Transverse colon (tissue), 4 donors: ENCODE data around the gene PANX3. TPM values are rescaled to one million over a fixed set of nuclear protein-coding genes. Genes with fewer than 3 reads are reported as not detected.
"Not testable (repeated sequence)": the region's sequence is repeated elsewhere in the genome, so short reads cannot be mapped to it uniquely, and the experiment has no call there.

ENCODE experiments used
- DNase-seq: peaks from one replicate; pipeline ENCODE4 v3.0.0-alpha.2; 2019
- H3K27ac ChIP-seq, 4 donors: fragments of 200-600 bp; sonication (generic); 2 replicates each; pipeline ENCODE4 v1.5.1; 2016 to 2018; ENCODE audit warnings: inconsistent platforms in 4 of 4
- H3K27me3 ChIP-seq: fragments of 200-600 bp; sonication (generic); 2 replicates; pipeline ENCODE4 v1.5.1; 2017; ENCODE audit warnings: inconsistent platforms
- H3K36me3 ChIP-seq, 4 donors: fragments of 200-600 bp; sonication (generic); 2 replicates each; pipeline ENCODE4 v1.5.1; 2017 to 2019; ENCODE audit warnings: inconsistent platforms in 4 of 4
- H3K4me1 ChIP-seq, 4 donors: fragments of 200-600 bp; sonication (generic); 2 replicates each; pipeline ENCODE4 v1.5.1; 2017 to 2020; ENCODE audit warnings: inconsistent platforms in 4 of 4
- H3K4me3 ChIP-seq, 4 donors: fragments of 200-600 bp; sonication (generic); 1 replicate in 1 of 4; 2 replicates in 3 of 4; pipeline versions ENCODE4 v1.5.1 to v1.6.1; 2017 to 2019; ENCODE audit warnings: inconsistent platforms in 4 of 4
- H3K9me3 ChIP-seq, 2 donors: fragments of 200-600 bp; sonication (generic); 2 replicates each; pipeline ENCODE4 v1.5.1; 2017 to 2019; ENCODE audit warnings: inconsistent platforms in 2 of 2
- CTCF ChIP-seq, 5 experiments: fragments of 200-600 bp in 3 of 5; fragments of 450-650 bp in 2 of 5; sonication (generic) in 3 of 5; IDR thresholded peaks; 1 replicate in 2 of 5; 2 replicates in 3 of 5; pipeline ENCODE4 v1.5.1; 2016 to 2017; ENCODE audit warnings: antibody characterized with exemption in 5 of 5, inconsistent platforms in 3 of 5, mild to moderate bottlenecking in 2 of 5, moderate library complexity in 1 of 5
- EP300 ChIP-seq: sonication (generic); formaldehyde crosslinking; IDR thresholded peaks from one replicate; pipeline ENCODE4 v1.6.1; 2017; ENCODE audit warnings: antibody characterized with exemption, low read depth
- POLR2A ChIP-seq: fragments of 450-650 bp; IDR thresholded peaks from one replicate; pipeline ENCODE4 v1.6.1; 2016; ENCODE audit warnings: antibody characterized with exemption, mild to moderate bottlenecking, moderate library complexity
- POLR2AphosphoS5 ChIP-seq, 3 donors: sonication (generic); formaldehyde crosslinking; IDR thresholded peaks; one replicate each; pipeline ENCODE4 v1.6.1; 2016; ENCODE audit warnings: antibody characterized with exemption in 3 of 3
- WGBS, 2 donors: methylation state at CpG; one replicate each; pipeline ENCODE4 v1.1.5; 2018; ENCODE audit warnings: low coverage in 1 of 2; 5-methylcytosine and 5-hydroxymethylcytosine counted together
- in situ Hi-C, 4 donors: fragments of 200-750 bp; cut with MboI; loops; one replicate each; pipeline versions ENCODE4 v1.15.0 to v1.15.1; 2017; ENCODE audit warnings: low sequenced_read_pairs in 3 of 4, low pct_ligation_motif_present in 1 of 4, low pct_unique_long_range_greater_than_20kb in 1 of 4
- intact Hi-C: fragments of 100-400 bp; cut with DNase I; formaldehyde crosslinking; loops from one replicate; pipeline ENCODE4 v1.15.1; 2023; ENCODE audit warnings: low total_unique reads
- total RNA-seq, 4 donors: library from RNA; depleted of rRNA; stranded (reverse); fragments of >200 nt; gene quantifications; one replicate each; pipeline ENCODE4 v1.1.0, GENCODE V29; 2016

PANX3 gene
- total RNA-seq, 4 donors from 2014 or later, result 0.41 TPM; not detected in 3

DNA sequence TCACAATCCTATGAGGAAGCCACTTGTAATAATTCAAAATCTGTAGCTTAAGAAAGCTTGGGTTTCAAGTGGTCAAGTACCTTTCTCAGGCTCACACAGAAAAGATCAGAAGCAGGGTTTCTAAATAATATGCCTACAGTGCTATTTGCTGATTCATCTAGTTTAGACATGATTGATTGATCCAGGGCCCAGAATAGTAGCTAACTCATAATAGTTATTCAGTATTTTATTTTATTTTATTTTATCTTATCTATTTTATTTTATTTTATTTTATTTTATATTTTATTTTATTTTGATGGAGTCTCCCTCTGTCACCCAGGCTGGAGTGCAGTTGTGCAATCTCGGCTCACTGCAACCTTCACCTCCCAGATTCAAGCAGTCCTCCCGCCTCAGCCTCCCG, 15.9 kb upstream of the PANX3 start:
- intact Hi-C loops, result no loop called here
- H3K36me3 ChIP-seq, result no peaks in the 10 kb centered on the region
- H3K4me1 ChIP-seq, result no peaks in the 10 kb centered on the region
- no peak for DNase-seq
- no peak overlapping the region for H3K4me3 ChIP-seq
- no peak overlapping the region for H3K27ac ChIP-seq
- in situ Hi-C loops, result loop anchor here in 3 of 4 donors (25.0 kb wide), 1 partner anchor 533 kb away; no protein-coding TSS in a partner anchor
- 86 to 92% methylated on average over 3 of the region's 3 CpGs for WGBS, 2 donors
- no peak for TF ChIP-seq EP300
- TF ChIP-seq POLR2A, result no peak
- TF ChIP-seq POLR2AphosphoS5 (IDR thresholded peaks at IDR 0.05), result no peak
- TF ChIP-seq CTCF (IDR thresholded peaks at IDR 0.05), result no peak
- no peaks in the 10 kb centered on the region for H3K9me3 ChIP-seq
- H3K27me3 ChIP-seq, result peaks cover 35% of the 10 kb centered on the region

GRCh38 chr11:124597626-124598025, 13.6 kb upstream of the PANX3 start:
- no peak for DNase-seq
- intact Hi-C loops (no loop called here), in situ Hi-C loops (loop anchor here in 3 of 4 donors (25.0 kb wide), 1 partner anchor 535 kb away; no protein-coding TSS in a partner anchor)
- Histone ChIP-seq H3K27ac (no peak overlapping the region), H3K9me3 (no peaks in the 10 kb centered on the region), H3K4me1 (no peaks in the 10 kb centered on the region), H3K4me3 (no peak overlapping the region), H3K27me3 (peaks cover 21% of the 10 kb centered on the region), H3K36me3 (no peaks in the 10 kb centered on the region)
- TF ChIP-seq POLR2A, result no peak
- TF ChIP-seq EP300, result no peak
- TF ChIP-seq CTCF (IDR thresholded peaks at IDR 0.05), result no peak
- TF ChIP-seq POLR2AphosphoS5 (IDR thresholded peaks at IDR 0.05), result no peak

DNA sequence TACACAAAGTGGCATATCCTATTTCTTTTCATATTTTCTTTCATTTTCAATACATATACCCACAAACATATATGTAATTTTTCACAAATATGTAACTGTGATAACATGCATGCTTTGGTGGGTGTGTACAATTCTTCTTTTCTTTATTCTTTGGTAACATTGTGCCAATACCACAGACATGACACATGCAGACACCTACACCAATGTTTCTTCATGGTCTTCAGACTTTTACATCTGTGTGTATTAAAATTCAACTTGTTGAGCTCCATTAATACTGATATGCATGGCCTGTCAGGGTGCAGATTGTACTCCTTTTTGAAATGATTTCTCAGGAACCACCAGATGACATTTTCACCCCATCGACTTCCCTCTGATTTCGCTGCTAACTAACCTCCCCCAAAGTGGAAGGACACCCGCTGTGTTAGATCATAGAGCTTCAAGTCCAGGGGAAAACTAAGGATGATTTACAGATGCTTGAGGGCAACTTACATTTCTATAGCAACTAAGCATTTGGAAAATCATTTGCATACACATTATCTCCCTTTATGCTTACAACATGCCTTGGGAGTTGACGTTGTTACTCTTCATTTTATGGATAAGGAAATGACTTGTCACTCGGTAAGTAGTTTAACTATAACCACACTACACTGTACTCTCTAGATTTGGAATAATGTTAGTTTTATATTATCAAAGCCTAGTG, 10.5 kb upstream of the PANX3 start:
- intact Hi-C loops (no loop called here), in situ Hi-C loops (no loop called here)
- no peaks in the 10 kb centered on the region for H3K4me1 ChIP-seq
- no peaks in the 10 kb centered on the region for H3K9me3 ChIP-seq
- peaks cover 5% of the 10 kb centered on the region for H3K27me3 ChIP-seq
- DNase-seq, result no peak
- H3K36me3 ChIP-seq, result no peaks in the 10 kb centered on the region
- H3K4me3 ChIP-seq, result no peak overlapping the region
- H3K27ac ChIP-seq, result no peak overlapping the region
- TF ChIP-seq EP300, result no peak
- TF ChIP-seq POLR2AphosphoS5 (IDR thresholded peaks at IDR 0.05), result no peak
- no peak for TF ChIP-seq POLR2A
- no peak for TF ChIP-seq CTCF (IDR thresholded peaks at IDR 0.05)
- WGBS, 2 donors, result 56 to 63% methylated on average over 4 to 5 of the region's 5 CpGs

DNA sequence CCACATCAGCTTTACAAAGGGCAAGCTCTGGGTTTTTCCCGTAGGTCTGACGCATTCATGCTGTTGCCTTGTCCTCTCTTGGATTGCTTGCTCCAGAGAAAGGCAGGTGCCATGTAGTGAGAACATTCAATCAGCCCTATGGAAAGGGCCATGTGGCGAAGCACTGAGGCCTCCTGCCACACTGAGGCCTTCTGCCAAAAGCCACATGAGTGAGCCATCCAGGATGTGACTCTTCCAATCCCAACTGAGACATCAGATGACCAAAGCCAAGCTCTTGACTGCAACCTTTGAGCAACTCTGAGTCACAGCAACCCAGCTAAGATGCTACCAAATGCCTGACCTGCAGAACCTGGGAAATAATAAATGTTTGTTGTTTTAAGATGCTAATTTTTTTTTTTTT, 9.0 kb upstream of the PANX3 start:
- WGBS, 2 donors, result 82 to 83% methylated on average over 2 to 3 of the region's 3 CpGs

DNA sequence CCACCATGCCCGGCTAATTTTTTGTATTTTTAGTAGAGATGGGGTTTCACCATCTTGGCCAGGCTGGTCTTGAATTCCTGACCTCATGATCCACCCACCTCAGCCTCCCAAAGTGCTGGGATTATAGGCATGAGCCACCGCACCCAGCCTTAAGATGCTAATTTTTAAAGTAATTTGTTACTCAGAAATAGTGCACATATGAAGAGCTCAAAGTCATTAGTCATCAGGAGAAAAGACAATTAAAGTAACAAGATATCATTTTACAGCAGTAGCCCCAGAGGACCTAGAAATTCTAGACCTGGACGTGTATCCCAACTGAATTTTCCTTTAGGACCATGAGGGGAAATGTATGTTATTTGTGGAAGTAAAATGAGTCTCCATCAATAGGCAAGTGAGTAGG, 8.5 kb upstream of the PANX3 start:
- H3K4me3 ChIP-seq, H3K36me3 ChIP-seq, H3K27ac ChIP-seq, H3K9me3 ChIP-seq, H3K4me1 ChIP-seq, DNase-seq, H3K27me3 ChIP-seq, in situ Hi-C loops, intact Hi-C loops: not testable (repeated sequence)
- WGBS, 2 donors, result 83 to 93% methylated on average over 2 to 3 of the region's 3 CpGs

More for the DNA sequence above, 9.0 kb upstream of the PANX3 start:
- intact Hi-C loops, result no loop called here
- Histone ChIP-seq H3K4me3 (no peak overlapping the region), H3K4me1 (no peaks in the 10 kb centered on the region), H3K27ac (no peak overlapping the region), H3K36me3 (no peaks in the 10 kb centered on the region), H3K27me3 (peaks cover 3% of the 10 kb centered on the region), H3K9me3 (no peaks in the 10 kb centered on the region)
- no peak for TF ChIP-seq CTCF (IDR thresholded peaks at IDR 0.05)
- TF ChIP-seq EP300, result no peak
- TF ChIP-seq POLR2A, result no peak
- TF ChIP-seq POLR2AphosphoS5 (IDR thresholded peaks at IDR 0.05), result no peak
- DNase-seq, result no peak
- in situ Hi-C loops, result no loop called here
